ENCODE data around the gene SUSD1. TPM values are rescaled to one million over a fixed set of nuclear protein-coding genes. Genes with fewer than 3 reads are reported as not detected.

The SUSD1 gene
- total and polyA plus RNA-seq, 2 donors (not counting 3 experiments of a cell fraction or from before 2014, with no cell fraction given), result 33.1 to 37.8 TPM

GRCh38 chr9:112069318-112070169 lies 105.6 kb downstream of the SUSD1 start:
- no peak for TF ChIP-seq POLR2A (IDR thresholded peaks at IDR 0.05; ENCODE audit: low read depth, low read length)
- TF ChIP-seq POLR2AphosphoS5 (IDR thresholded peaks at IDR 0.05; ENCODE audit: insufficient read depth, low read depth, low read length), result no peak
- no peak for TF ChIP-seq MAX (IDR thresholded peaks at IDR 0.05; ENCODE audit: insufficient read depth, insufficient read length)
- TF ChIP-seq JUN (IDR thresholded peaks at IDR 0.05; ENCODE audit: borderline replicate concordance, insufficient read depth, insufficient read length, low read depth), result no peak
- no peak for TF ChIP-seq EZH2 (IDR thresholded peaks at IDR 0.05; ENCODE audit: borderline replicate concordance, low read depth, low read length, severe bottlenecking)
- no peak for TF ChIP-seq MYC (IDR thresholded peaks at IDR 0.05; ENCODE audit: low read depth, low read length)
- TF ChIP-seq CTCF (IDR thresholded peaks at IDR 0.05; ENCODE audit: extremely low read depth in 1 of 2, insufficient read depth in 1 of 2, low read depth in 1 of 2, low read length in 2 of 2), result no peak
- TF ChIP-seq FOS (IDR thresholded peaks at IDR 0.05; ENCODE audit: borderline replicate concordance, insufficient read depth, low read length), result no peak
- no peak for TF ChIP-seq GATA2 (IDR thresholded peaks at IDR 0.05; ENCODE audit: insufficient read depth, insufficient read length, low read depth, low read length)
- CTCF ChIA-PET, result interaction anchor here (1.1 kb wide), 1 partner anchor 178 kb away, joined by 3 read pairs; no protein-coding TSS in a partner anchor
- Histone ChIP-seq H3K27ac (ENCODE audit: insufficient read depth, low read depth, low read length) (no peak overlapping the region), H3K79me2 (ENCODE audit: control insufficient read depth, insufficient read depth, low read length) (no peaks in the 10 kb centered on the region), H3K9ac (replicated peaks; ENCODE audit: extremely low read depth, insufficient read depth, low read length) (no peak overlapping the region), H3K4me1 (ENCODE audit: control insufficient read depth, extremely low read depth, insufficient read depth, low read length) (peaks cover 11% of the 10 kb centered on the region), H4K20me1 (replicated peaks; ENCODE audit: control insufficient read depth, extremely low read depth, insufficient read depth, low read length) (no peaks in the 10 kb centered on the region), H2AFZ (ENCODE audit: low read depth, low read length) (no peak overlapping the region), H3K27me3 (ENCODE audit: control insufficient read depth in 2 of 2, insufficient read depth in 2 of 2, low read length in 2 of 2) (no peaks in the 10 kb centered on the region), H3K9me3 (replicated peaks; ENCODE audit: control insufficient read depth, insufficient read depth, low read length) (no peaks in the 10 kb centered on the region), H3K36me3 (ENCODE audit: control insufficient read depth in 2 of 2, extremely low read depth in 1 of 2, insufficient read depth in 2 of 2, low read length in 2 of 2) (no peaks in the 10 kb centered on the region), H3K9me1 (replicated peaks; ENCODE audit: control insufficient read depth, extremely low read depth, insufficient read depth, low read length) (no peaks in the 10 kb centered on the region), H3K4me3 (replicated peaks in 1 of 3; ENCODE audit: insufficient read depth in 1 of 3, low read depth in 1 of 3, low read length in 3 of 3) (no peak overlapping the region), H3K4me2 (ENCODE audit: insufficient read depth, low read length) (no peak overlapping the region)
- DNase-seq (ENCODE audit: low read depth, low spot score) (no peak), FAIRE-seq (no peak)
- POLR2A ChIA-PET, result interaction anchor here (0.7 kb wide), 1 partner anchor 310 kb away, joined by 4 read pairs; the partner anchor contains the start of gene HSDL2
- BruUV-seq (replicated peaks), result no TSS peak
- intact Hi-C loops (cut with micrococcal nuclease) (no loop called here), dilution Hi-C loops (cut with MboI; ENCODE audit: extremely low pct_ligation_motif_present, low sequenced_read_pairs) (no loop called here)

Data from endothelial cell of umbilical vein (primary cell).